NCI-H1105 treated with DMSO at 0.1 percent for 48 hours (cell line): ENCODE measurements around the gene ATXN1.

ENCODE experiments used
- DNase-seq: peaks from one replicate; lab custom pipeline; 2025; lab: John Stamatoyannopoulos, UW

The ATXN1 gene

DNA sequence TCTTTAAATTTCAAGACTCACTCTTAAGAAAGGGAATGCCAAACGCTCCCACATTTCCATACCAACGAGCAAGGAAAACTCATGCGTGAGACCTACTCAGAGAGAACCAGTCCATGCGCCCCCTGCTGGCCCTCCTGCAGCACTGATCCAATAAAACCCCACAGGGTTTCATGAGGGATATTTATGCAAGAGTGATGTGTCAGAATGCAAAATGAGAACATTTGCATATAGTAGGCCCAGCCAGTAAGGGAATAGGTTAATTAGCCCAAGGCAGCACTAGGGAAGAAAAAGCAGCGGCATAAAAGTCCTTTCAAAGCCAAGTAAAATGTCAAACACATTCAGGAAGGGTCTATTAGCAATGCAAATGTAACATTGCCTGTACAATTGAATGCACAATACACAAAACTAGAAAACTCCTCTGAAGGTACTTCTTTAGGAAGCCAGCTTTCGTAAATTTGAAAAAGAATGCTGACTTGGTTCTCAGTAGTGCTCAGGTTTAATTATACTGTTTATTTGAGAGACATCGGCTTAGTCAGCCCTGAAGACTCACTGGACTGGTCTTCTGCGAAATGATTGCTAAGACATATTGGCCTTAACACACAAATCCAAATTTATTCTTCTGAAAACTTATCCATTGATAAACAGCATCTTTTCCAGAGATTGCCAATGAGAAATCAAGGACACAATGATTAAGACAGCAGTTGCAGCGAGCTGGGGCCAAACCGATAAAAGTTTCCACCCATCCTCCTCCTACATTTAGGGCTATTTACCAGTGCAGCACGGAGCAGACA lies 429.7 kb downstream of the ATXN1 start:
- peak; percentile 68 for DNase-seq

DNA sequence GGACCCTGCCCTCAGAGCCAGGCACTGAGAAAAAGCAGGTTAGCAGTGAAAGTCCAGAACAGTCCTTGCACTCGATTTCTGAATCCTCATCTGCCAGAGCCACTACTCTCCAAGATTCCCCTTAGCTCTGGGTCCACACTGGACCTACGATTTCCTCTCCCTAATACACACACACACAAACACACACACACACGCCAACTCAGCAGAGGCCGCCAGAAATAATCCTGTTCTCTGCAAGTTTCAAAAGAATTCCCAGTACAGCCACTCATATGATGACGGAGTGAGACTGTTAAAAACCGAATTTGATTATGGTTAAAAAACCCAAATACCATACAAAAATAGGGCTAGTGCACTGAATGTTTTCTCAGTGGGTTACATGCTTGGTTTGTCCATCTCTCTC lies 432.0 kb downstream of the ATXN1 start:
- no peak for DNase-seq

DNA sequence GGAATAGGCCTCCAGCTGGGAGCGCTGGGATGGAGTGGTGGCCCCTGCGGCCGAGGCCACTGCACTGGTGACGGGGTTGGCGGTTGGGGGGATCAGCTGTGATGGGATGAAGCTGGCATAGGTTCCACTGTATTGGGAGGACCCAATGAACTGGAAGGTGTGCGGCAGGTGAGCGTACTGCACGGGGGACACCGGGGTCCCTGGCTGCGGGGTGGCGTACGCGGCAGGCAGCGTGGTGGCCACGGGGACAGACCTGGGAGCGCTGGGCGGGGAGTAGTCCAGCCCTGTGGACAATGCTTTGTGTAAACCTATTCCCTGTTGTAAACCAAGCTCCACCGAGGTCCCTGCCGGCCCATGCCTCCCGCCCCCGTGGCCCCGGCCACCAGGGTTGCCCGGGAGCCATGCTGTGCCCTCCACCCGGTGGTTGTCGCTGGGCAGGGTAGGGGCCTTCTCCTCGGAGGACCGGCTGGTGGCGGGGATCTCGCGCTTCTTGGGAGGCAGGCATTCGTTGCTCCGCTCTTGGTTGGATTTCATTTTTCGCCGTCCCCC lies 433.4 kb downstream of the ATXN1 start:
- no peak for DNase-seq

DNA sequence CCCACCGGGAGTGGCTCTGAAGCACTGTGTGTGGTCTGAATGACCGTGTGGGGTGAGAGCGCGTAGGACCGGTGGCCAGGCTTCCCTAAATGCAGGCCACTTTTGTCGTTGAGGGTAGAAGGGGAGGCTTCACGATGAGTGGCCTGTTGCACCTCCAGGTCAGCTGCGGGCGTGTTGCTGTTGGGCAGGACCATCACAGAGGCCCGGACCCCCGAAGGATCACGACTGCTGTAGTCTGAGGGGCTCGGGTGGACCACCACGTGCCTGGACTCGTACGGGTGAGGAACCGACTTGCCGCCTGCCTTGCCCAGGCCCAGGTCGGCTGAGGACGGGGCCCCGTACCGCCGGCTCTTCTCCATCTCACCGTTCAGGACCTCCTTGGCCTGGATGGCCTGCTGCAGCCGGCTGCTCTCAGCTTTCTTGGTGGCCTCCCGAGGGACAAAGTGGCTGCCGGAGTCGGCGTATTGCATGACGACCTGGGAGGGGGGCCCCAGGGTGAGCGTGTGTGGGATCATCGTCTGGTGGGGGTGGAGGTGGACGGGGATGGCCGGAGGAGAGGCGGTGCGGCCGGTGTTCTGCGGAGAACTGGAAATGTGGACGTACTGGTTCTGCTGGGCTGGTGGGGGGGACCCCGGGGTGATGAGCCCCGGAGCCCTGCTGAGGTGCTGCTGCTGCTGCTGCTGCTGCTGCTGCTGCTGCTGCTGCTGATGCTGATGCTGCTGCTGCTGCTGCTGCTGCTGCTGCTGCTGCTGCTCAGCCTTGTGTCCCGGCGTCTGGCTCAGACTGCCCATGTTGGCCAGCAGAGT lies 434.1 kb downstream of the ATXN1 start:
- DNase-seq, result no peak

DNA sequence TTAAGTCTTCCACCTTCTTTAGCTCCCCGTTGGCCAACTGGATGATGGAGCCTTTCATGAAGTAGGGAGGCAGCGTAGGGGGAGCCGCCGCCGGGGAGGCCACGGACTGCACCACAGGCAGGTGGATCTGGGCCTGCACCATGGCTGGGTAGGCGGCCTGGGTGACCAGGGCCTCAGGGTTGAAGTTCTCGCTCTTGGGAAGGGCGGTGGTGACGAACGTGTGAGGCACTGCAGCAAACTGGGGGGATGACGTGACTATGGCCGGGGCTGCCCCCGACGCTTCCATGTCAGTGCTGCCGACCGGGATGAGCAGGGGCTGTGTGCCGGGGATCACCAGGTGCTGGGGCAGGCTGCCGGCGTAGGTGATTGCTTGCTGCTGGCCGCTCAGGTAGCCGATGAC lies 434.7 kb downstream of the ATXN1 start:
- no peak for DNase-seq

DNA sequence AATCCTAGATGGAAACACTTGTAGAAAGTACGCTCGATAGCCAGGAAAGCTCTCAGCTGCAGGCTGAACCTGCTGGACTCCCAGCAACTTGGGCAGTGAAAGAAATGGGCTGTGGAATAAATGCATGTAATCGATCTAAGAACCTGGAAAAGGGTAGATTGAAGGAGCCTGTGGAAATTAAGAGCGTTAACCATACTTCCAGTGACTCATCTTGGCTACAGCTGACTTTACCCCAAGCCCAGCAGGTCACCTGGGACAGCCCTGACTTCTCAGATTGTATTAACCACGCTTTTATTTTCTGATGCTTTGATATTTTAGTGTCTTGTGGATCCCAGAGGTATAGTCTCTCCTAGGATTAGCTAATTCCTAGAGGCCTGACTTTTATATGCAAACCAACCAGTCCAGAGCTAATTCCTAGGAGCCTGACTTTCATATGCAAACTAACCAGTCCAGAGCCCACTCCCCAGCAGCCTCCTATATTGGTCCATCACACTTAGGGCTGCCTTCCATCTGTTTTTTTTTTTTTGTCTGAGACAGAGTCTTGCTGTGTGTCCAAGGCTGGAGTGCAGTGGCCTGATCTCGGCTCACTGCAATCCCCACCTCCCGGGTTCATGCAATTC lies 436.5 kb downstream of the ATXN1 start:
- no peak for DNase-seq

DNA sequence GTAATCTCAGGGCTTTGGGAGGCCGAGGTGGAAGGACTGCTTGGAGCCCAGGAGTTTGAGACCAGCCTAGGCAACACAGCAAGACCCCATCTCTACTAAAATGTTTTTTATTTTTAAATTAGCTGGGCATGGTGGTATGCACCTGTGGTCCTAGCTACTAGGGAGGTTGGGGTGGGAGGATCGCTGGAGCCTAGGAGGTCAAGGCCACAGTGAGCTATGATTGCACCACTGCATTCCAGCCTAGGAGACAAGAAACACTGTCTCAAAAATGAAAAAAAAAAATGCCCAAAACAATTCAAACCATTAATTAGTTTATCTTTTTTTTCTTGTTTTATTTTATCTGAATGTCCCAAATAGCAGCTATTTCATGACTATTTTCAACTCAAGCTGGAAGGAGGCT lies 437.1 kb downstream of the ATXN1 start:
- DNase-seq, result no peak

DNA sequence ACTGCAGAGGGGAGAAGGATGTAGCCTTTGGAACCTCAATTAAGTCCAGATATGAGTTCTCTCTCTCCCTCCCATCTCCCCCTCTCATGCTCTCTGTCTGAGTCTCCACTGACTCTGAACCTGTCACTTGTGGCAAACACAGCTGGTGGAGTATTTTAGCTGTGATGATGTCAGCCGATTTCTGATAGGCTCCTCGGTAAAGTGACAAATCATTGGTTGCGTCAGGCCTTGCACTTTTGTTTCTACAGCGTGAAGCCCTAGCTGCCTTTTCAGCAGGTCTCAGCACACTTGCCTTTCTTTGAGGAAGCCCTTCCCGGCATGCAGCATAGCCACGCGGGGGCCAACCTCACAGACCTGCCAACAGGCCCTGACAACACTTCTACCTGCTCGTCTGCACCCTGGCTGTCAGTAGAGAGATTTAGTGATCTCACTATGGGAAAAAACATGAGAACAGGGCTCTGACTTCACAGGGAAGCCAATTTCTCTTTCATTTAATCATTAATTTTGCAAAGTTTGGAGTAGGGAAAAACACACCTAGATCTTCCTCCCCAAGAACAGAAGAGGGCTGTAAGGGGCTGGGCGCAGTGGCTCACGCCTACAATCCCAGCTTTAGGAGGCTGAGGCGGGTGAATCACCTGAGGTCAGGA lies 438.5 kb downstream of the ATXN1 start:
- peak; percentile 8 for DNase-seq

DNA sequence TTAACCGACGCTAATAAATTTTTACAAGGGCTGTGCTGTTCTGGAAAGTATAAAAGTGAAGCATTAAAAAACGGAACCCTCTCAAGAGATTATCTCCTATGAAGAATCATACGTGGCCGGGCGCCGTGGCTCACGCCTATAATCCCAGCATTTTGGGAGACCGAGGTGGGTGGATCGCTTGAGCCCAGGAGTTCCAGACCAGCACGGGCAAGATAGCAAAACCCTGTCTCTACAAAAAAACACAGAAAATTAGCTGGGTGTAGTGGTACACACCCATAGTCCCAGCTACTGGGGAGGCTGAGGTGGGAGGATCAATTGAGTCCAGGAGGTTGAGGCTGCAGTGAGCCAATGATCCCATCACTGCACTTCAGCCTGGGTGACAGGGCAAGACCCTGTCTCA lies 439.4 kb downstream of the ATXN1 start:
- DNase-seq, result no peak

DNA sequence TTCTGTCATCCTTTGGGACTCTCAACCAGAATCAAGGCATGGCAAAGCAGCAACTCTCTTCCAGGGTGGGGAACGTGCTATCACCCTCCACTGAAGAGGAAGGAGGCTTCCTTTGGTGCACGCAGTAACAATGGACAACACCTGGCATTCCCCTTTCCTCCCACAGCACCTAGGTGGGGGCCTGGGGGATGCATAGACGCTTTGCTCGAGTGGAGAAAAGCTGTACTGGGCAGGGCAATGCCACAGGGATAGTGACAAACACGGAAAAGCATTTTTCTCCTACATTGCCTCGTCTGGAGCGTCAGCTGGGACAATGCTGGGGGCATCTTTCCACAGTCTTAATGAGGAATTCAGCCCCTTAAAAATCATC lies 439.9 kb downstream of the ATXN1 start:
- DNase-seq, result no peak

DNA sequence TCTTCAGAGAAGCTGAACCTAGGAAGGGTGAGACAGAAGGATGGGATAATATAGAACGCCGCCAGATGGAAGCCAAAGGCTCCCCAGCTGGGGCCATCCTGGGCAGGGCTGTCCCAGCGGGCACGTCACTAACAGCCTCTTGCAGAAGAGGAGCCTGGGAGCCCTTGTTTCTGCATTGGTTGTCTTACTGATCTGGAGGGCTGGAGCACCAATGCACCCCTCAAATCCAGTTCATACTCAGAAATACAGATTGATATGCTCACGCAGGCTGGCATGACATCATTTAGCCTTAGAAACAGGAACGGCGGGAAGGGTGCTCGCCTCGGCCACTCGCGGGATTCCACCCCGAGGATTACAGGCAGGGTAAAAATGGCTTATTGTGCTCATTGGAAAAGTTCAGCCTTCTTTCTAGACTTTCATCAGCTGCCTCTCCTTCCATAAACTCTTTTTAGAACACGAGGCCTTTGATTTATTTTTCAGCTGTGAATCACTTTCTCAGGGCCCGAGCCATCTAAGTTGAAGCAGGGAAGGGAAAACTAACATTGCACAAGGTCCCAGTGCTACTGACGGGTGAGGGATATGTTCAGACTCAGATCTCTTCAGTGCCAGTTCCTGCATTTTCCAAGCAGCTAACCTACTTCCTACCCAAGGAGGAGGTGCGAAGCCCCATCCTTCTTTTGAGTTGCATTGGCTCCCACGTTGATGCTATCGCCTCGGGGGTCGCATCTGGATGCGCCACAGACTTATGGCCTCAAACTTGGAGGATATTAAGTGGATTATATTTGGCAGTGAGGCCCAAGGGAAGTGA lies 440.5 kb downstream of the ATXN1 start:
- no peak for DNase-seq

DNA sequence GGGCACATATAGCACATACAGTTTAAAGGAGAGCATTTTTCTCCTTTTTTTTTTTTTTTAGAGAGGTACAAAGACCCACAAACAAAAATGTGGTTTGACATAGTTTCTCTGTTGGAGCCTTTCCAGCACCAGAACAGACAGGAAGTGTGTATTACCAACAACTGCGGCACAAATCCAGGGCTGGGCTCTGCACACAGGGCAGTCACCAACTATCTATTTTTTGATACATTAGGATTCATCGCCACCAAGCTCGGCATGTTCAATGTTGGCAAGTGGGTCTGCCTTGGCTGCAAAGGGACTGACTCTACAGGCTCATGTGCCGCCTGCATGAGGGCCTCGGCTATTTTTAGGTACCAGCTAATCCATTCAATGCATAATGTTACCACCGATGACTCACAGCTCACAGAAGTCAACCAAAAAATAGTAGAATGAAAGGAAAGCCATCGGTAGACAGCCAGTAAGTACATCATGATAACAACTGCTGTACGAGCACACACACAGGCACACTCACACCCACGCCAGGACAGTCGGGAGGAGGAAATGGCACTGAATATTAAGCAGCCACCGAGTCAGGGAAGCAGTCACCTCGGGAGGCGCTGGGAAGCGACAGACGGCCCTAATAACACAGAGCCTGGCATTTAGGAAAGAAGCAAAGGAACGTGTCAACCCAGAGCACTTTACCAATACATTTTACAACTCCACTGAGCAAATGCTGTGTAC lies 441.3 kb downstream of the ATXN1 start:
- no peak for DNase-seq

DNA sequence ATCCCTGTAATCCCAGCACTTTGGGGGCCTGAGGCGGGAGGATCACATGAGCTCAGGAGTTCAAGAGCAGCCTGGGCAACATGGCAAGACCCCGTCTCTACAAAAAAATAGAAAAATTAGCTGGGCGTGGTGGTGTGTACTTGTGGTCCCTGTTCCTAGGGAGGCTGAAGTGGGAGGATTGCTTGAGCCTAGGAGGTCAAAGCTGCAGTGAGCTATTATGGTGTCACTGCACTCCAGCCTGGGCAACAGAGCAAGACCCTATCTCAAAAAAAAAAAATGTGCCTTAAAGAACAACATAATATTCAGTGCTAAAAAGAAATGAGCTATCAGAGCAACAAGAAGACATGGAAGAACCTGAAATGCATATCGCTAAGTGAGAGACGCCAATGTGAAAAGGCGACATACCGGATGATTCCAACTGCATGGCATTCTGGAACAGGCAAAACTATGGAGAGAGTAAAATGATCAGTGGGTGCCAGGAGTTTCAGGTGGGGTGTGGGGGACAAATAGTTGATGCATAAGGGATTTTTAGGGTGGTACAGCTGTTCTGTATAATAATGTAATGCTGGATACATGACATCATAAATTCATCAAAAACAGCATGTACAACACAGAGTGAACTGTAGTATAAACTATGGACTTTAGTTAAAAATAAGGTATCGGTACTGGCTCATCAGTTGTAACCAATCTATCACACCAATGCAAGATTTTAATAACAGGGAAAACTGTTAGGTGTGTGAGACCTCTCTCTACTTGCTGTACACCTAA lies 442.1 kb downstream of the ATXN1 start:
- no peak for DNase-seq

DNA sequence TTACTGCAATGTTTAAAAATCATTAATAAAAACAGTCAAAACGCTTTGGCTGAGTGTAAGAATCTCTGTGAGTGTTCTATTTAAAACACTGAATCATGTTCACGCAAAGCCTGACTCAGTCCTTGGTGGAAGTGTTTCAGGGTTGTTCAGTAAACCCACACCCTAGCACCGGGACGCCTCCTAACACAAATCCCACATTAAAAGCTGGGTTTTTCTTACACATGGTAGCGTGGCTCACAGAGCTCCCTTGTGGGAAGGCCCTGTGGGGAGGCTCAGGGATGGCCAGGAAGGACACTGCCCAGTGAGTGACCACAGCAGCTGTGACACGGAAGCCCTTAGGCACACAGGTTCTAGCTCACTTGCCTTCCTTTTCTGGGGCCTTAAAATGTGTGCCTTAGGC lies 442.7 kb downstream of the ATXN1 start:
- no peak for DNase-seq

DNA sequence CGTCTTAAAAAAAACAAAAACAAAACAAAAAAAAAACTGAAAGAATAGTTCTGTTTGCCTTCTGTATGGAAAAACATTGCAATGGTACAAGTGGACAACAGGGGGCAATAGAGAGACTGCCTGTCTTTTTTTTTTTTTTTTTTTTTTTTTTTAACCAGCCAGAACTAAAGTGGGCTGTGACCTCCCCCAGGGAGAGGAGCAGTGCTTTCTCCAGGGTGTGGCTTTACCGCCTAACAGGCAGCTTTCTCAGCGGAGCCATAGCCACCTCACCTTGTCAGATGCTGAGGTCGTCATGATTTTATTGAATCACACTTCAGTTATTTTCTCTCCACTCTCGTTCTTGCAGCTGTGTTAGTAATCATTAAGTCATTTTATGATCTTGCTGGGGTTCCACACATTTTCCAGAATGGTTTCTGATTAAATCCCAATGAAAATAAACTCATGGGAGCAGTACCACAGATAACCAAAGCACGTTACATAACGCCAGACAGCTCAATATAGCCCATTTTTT lies 444.5 kb downstream of the ATXN1 start:
- DNase-seq, result peak; percentile 24

DNA sequence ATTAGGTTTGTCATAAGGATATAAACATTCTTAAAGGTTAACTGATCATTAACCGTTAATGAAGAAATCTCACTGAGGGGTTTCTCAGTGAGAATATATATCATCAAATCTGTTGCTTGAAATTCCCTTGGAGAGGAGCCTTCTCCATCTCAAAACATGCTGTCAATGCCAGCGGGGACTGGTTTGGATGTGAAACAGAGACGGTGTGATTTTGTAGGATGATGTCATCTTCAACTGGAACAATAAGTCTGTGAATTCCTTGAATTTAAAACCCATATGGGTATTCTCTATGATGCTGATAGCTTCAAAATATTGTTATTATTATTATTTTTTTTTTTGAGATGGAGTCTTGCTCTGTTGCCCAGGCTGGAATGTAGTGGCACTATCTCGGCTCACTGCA lies 447.0 kb downstream of the ATXN1 start:
- no peak for DNase-seq

DNA sequence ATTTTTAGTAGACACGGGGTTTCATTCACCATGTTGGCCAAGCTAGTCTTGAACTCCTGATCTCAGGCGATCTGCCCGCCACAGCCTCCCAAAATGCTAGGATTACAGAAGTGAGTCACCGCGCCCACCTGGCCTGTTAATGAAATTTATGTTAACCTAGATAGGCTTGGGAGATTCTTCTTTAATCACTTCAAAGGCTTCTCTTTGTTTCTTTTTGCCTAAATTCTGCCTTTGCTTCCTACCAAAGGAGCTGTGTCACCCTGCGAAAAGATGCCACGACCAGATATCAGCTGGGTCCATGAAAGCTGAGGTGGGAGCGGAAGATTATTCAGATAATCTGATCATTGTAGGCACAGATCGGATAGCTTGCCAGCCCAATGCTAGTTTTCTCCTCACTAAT lies 447.5 kb downstream of the ATXN1 start:
- DNase-seq, result no peak

DNA sequence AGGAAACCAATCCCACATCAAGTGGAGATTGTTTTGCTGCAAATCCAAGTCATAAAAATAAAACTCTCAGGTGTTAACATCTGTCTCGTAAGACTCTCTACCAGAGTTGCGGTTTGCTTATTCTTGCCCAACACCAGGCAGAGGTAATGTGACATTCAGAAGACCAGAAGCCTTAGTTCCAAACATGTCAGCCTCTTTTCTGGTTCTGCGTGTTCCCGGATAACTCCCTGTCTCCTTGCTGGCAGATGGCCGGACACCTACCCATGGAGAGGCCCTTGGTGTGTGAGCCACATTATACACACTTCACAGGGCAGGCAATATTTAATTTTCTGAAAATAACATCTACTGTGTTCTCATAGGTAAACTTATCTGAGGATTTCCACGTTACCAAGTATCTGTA lies 449.5 kb downstream of the ATXN1 start:
- DNase-seq, result no peak

DNA sequence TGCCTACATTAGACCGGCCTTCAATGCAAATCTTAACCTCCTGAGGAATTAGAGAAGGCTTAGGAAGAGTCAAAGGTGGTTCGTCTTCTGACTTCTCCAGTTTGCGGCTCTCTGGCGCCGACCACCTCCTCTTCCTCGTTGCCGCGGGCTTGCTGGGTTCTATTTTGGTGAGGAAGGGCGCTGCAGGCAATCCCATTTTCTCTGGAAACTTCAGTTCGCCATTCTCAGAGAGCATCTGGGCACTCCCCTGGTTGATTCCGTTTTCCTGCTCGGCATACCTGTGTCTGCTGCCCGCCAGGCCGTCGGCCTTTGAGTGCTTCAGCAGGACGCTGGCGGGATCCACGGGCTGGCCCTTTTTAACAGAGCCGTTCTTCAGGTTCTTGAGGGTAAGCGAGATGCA lies 454.9 kb downstream of the ATXN1 start:
- no peak for DNase-seq

DNA sequence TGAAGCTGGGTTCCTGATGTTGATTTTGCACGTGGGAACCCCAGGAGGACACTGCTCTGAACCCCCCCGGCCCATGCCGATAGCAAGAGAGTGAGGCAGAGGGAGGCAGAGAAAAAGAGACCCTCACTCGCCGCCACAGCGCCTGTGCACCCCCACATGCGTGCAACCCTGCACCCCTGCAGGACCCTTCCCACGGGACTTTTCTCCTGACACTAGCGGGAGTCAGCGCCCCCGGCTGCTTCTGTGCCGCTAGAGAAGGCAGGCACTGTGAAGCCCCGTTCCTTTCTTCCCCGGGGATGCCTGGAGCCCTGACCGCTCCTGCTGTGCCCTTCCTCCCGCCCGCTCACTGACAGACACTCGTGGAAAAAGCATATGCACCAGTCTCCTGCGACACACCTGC lies 455.5 kb downstream of the ATXN1 start:
- DNase-seq, result no peak
